Medulla oblongata (tissue), 1 donor: ENCODE results near the gene SPRED2.

Experiments used
- DNase-seq: peaks from one replicate; pipeline ENCODE4 v3.0.0-alpha.2; 2015; ENCODE audit errors: extremely low spot score

Gene SPRED2

GRCh38 chr2:65386989-65387388 is 45.4 kb downstream of the SPRED2 start:
- no peak for DNase-seq

GRCh38 chr2:65386344-65386743 is 46.1 kb downstream of the SPRED2 start:
- no peak for DNase-seq

- DNase-seq = no peak
These were observed 48.6 kb downstream of the SPRED2 start for GRCh38 chr2:65383541-65384488.

GRCh38 chr2:65382776-65383357 is 49.5 kb downstream of the SPRED2 start:
- DNase-seq = peak; percentile 46

- DNase-seq = no peak
These were observed 50.1 kb downstream of the SPRED2 start for GRCh38 chr2:65382323-65382722.

GRCh38 chr2:65381607-65382051 is 50.8 kb downstream of the SPRED2 start:
- DNase-seq = no peak

GRCh38 chr2:65380255-65380654 is 52.1 kb downstream of the SPRED2 start:
- DNase-seq = no peak

- DNase-seq = no peak
These were observed 52.7 kb downstream of the SPRED2 start for GRCh38 chr2:65379721-65380171.

GRCh38 chr2:65379223-65379622 is 53.2 kb downstream of the SPRED2 start:
- no peak for DNase-seq

- no peak for DNase-seq
These were observed 54.1 kb downstream of the SPRED2 start for GRCh38 chr2:65378290-65378689.

GRCh38 chr2:65377556-65378192 is 54.7 kb downstream of the SPRED2 start:
- no peak for DNase-seq

- no peak for DNase-seq
These were observed 56.7 kb downstream of the SPRED2 start for GRCh38 chr2:65375723-65376122.

GRCh38 chr2:65374999-65375398 is 57.4 kb downstream of the SPRED2 start:
- DNase-seq = no peak

GRCh38 chr2:65374575-65374974 is 57.8 kb downstream of the SPRED2 start:
- DNase-seq = no peak

GRCh38 chr2:65373365-65373918 is 59.0 kb downstream of the SPRED2 start:
- DNase-seq = no peak

- DNase-seq = no peak
These were observed 59.8 kb downstream of the SPRED2 start for GRCh38 chr2:65372619-65373018.

GRCh38 chr2:65371074-65371434 is 61.3 kb downstream of the SPRED2 start:
- no peak for DNase-seq

- no peak for DNase-seq
These were observed 61.9 kb downstream of the SPRED2 start for GRCh38 chr2:65370387-65371073.

- DNase-seq = no peak
These were observed 62.4 kb downstream of the SPRED2 start for GRCh38 chr2:65369980-65370379.

- DNase-seq = no peak
These were observed 62.8 kb downstream of the SPRED2 start for GRCh38 chr2:65369574-65369973.

GRCh38 chr2:65368468-65368867 is 63.9 kb downstream of the SPRED2 start:
- DNase-seq = no peak

GRCh38 chr2:65367524-65367923 is 64.9 kb downstream of the SPRED2 start:
- no peak for DNase-seq
